ENCODE results near the gene PIEZO1.

The PIEZO1 gene

DNA sequence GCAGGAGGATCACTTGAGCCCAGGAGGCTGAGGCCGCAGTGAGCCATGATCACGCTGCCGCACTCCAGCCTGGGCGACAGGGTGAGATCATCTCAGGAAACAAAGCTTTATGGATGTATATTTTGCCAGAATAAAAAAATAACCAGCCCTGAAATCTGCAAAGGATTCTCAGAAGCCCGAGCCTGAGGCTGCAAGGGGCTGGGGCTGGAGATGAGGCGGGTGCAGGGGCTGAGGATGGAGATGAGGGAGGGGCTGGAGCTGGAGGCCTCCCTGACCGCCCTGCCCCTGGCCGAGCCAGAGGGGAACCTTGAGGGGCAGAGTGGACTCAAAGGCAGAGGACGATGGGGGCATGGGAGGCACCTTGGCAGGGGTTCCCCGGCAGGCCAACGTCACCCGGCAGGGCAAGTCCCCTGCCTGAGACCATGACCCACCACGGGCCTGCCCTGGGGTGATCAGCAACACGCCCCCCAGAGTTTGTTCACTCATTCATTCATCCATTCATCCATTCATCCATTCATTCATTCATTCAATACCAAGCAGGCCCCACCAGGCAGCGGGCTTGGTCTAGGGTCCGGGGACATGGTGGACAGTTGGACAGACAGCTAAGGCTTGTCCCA is 32.5 kb downstream of the PIEZO1 start:
- DNase-seq (ENCODE audit: low read depth): no peak
- no peak overlapping the region for H3K4me3 ChIP-seq (ENCODE audit: low read depth, low read length)
- TF ChIP-seq, protein P1, sequence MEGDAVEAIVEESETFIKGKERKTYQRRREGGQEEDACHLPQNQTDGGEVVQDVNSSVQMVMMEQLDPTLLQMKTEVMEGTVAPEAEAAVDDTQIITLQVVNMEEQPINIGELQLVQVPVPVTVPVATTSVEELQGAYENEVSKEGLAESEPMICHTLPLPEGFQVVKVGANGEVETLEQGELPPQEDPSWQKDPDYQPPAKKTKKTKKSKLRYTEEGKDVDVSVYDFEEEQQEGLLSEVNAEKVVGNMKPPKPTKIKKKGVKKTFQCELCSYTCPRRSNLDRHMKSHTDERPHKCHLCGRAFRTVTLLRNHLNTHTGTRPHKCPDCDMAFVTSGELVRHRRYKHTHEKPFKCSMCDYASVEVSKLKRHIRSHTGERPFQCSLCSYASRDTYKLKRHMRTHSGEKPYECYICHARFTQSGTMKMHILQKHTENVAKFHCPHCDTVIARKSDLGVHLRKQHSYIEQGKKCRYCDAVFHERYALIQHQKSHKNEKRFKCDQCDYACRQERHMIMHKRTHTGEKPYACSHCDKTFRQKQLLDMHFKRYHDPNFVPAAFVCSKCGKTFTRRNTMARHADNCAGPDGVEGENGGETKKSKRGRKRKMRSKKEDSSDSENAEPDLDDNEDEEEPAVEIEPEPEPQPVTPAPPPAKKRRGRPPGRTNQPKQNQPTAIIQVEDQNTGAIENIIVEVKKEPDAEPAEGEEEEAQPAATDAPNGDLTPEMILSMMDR (IDR thresholded peaks at IDR 0.05; ENCODE audit: low read depth, low read length): no peak
- TF ChIP-seq MYC (IDR thresholded peaks at IDR 0.05; ENCODE audit: low read depth, low read length) (no peak), POLR2A (IDR thresholded peaks at IDR 0.05; ENCODE audit: extremely low read depth, insufficient read length) (no peak)
- TF ChIP-seq, protein P2, sequence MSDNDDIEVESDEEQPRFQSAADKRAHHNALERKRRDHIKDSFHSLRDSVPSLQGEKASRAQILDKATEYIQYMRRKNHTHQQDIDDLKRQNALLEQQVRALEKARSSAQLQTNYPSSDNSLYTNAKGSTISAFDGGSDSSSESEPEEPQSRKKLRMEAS (IDR thresholded peaks at IDR 0.05; ENCODE audit: low read depth, low read length): no peak

DNA sequence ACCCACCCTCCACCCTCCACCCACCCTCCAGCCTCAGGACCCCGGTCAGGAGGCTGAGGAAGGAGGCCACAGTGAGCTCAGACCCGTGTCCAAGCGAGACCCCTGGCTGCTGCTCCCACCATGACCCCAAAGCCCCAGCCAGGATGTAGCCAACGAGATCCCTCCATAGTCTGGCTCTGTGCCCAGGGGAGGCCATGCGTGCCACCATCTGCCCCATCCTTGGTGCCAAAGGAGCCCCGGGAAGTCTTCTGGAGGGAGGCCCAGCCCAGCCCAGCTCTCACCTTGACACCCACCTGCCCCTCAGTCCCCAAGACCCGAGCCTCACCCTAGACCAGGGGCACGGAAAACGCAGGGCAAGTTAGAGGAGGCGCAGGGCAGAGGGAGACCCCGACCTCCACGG is 34.2 kb downstream of the PIEZO1 start:
- no peak for DNase-seq (ENCODE audit: low read depth)
- H3K4me3 ChIP-seq (ENCODE audit: low read depth, low read length): no peak overlapping the region
- TF ChIP-seq MYC (IDR thresholded peaks at IDR 0.05; ENCODE audit: low read depth, low read length): no peak

DNA sequence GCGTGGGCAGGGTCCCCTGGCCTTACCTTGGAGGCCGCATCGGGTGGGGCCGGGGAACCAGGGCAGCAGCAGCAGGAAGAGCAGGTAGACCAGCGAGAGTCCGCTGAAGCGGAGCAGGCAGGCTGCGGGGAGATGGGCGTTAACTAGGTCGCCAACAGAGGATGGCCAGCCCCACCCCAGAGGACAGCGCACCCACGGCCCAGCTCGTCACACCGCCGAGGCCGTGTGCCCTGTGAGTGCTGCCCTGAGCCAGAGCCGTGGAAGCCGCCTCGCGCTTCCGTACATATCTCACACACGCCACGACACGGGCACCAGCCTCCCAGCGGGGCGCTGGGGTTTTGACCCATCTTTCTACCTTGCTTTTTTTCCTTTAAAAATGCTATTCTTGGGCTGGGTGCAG is 35.7 kb downstream of the PIEZO1 start:
- TF ChIP-seq, protein P2 (IDR thresholded peaks at IDR 0.05; ENCODE audit: low read depth, low read length): no peak
- TF ChIP-seq POLR2A (IDR thresholded peaks at IDR 0.05; ENCODE audit: extremely low read depth, insufficient read length) (no peak), MYC (IDR thresholded peaks at IDR 0.05; ENCODE audit: low read depth, low read length) (no peak)
- TF ChIP-seq, protein P1 (IDR thresholded peaks at IDR 0.05; ENCODE audit: low read depth, low read length): no peak
- DNase-seq (ENCODE audit: low read depth): no peak
- no peak overlapping the region for H3K4me3 ChIP-seq (ENCODE audit: low read depth, low read length)

DNA sequence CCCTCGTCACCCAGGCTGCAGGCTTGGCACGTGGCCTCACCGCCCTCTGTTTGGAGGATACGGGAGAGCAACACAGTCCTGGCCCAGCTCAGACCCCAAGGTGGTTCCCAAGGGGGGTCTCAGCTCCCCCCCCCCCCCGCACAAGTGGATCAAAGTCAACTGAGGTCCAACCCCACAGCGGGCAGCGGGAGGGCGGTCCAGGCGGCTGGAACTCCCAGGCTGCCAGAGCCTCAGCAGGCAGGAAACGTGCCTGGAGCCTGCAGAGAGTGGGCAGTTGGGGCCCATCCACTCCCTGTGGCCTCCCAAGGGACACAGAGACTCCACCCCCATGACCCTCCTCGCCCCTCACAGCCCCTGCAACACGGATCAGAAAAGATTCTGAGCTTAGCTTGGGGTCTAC is 36.7 kb downstream of the PIEZO1 start:
- no peak overlapping the region for H3K4me3 ChIP-seq (ENCODE audit: low read depth, low read length)
- TF ChIP-seq, protein P2 (IDR thresholded peaks at IDR 0.05; ENCODE audit: low read depth, low read length): no peak
- TF ChIP-seq, protein P1 (IDR thresholded peaks at IDR 0.05; ENCODE audit: low read depth, low read length): no peak
- no peak for TF ChIP-seq POLR2A (IDR thresholded peaks at IDR 0.05; ENCODE audit: extremely low read depth, insufficient read length)
- no peak for TF ChIP-seq MYC (IDR thresholded peaks at IDR 0.05; ENCODE audit: low read depth, low read length)
- DNase-seq (ENCODE audit: low read depth): peak; percentile 41

DNA sequence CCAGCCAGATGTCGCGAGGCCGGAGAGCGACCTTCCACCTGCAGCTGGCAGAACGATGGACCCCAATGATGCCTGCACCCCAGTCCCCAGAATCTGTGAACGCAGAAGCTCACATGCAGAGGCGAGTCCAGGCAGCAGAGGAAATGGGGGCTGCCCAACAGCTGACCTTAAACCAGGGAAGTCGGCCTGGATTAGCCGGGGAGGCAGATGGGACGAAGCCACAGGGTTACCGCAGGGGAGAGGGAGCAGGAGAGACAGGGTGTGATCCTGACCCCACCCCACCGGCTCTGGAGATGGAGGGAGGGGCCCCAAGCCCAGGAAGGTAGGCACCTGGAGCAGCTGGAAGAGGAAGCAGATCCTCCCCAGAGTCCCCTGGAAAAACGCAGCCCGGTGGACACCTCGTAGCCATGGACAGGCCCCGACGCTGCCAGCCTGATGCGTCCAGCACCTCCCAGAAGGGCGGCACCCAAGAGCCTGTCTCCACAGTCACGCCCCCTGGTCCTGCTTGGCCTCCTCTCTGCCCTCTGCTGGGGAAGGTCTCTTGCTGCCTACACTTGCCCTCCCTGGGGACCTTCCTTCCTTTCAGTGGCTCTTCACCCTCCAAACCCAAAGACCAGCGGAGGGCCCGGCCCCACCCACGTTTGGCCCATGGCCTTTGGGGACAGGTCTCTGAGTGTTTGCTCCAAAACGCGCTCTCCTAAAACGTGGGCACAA is 37.3 kb downstream of the PIEZO1 start:
- TF ChIP-seq, protein P2 (IDR thresholded peaks at IDR 0.05; ENCODE audit: low read depth, low read length): no peak
- TF ChIP-seq MYC (IDR thresholded peaks at IDR 0.05; ENCODE audit: low read depth, low read length): no peak
- TF ChIP-seq, protein P1 (IDR thresholded peaks at IDR 0.05; ENCODE audit: low read depth, low read length): peak; percentile 65
- DNase-seq (ENCODE audit: low read depth): peak; percentile 78
- H3K4me3 ChIP-seq (ENCODE audit: low read depth, low read length): no peak overlapping the region

GRCh38 chr16:88746506-88746905 is 38.5 kb downstream of the PIEZO1 start:
- no peak for DNase-seq (ENCODE audit: low read depth)
- no peak for TF ChIP-seq MYC (IDR thresholded peaks at IDR 0.05; ENCODE audit: low read depth, low read length)
- TF ChIP-seq, protein P2 (IDR thresholded peaks at IDR 0.05; ENCODE audit: low read depth, low read length): no peak
- TF ChIP-seq, protein P1 (IDR thresholded peaks at IDR 0.05; ENCODE audit: low read depth, low read length): no peak
- TF ChIP-seq POLR2A (IDR thresholded peaks at IDR 0.05; ENCODE audit: extremely low read depth, insufficient read length): no peak
- no peak overlapping the region for H3K4me3 ChIP-seq (ENCODE audit: low read depth, low read length)
